Activated naive CD4-positive, alpha-beta T cell treated with anti-CD3 and anti-CD28 coated beads, Interleukin-2, amount 50 U/mL, for 16 hours (primary cell): ENCODE data around the gene C1orf116.
"Not testable (repeated sequence)": the region's sequence is repeated elsewhere in the genome, so short reads cannot be mapped to it uniquely, and the experiment has no call there.

Experiments
- DNase-seq: peaks from one replicate; pipeline ENCODE4 v3.0.0-alpha.2; 2020

The C1orf116 gene

DNA sequence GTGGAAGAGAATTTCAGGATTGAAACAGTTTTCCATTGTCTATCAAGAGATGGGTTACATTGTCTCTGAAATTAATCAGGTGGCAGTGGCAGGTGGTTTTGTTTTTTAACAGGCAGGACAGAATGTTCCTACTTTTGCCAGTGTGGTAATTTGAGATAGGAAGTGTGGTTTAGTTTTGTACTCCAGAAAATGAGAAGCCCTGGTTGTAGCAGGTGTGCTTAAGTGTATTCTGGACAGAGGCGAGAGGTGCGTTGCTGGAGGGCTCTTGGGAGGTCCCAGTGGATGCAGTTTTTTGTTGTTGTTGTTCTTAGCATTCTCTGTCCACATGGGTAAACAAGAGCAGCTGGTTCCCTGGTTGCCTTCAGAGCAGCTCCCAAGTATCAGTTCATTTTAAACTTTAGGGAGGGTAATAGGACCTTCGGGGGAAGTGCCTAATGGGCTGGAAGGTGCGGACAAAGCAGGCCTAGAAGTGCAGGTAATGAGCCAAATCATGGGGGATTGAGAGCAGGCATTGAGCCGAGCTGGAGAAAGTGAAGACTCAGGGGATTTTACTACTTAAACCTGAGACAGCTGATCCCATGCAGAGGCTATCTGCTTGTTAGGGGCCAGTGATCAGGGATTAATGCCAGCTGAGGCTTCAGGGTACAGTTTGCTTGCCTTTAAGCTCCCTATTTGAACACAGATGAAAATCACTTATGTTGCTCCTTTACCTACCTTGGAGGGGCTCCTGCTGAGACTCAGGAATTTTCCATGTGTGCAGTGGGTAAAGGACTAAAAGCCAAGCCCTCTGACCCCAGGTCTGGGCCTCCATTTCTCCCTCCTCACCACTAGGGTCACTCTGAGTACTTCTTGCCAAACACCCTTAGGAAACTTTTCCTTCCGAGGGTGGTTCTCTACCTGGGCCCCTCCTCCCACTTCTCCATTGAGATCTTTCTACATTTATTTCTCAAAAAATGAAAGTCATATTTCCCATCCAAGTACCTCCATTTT, 26.6 kb upstream of the C1orf116 start:
- no peak for DNase-seq

DNA sequence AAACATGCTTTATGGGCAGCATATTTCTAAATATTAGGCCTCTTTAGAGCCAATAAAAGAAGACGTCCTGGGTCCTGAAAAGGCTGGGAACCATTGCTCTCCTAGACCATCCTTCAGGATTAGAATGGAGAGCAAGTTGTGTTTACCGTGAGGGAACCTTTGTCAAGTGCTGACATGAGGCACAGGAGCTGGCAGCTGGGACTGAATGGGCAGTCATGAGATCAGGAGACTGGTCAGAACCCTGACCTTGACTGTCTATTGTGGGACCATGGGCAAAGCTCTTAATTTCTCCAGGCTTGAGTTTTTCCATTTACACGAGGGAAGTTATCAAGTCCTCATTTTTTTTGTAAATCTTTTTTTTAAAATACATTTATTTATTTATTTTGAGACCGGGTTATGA, 25.7 kb upstream of the C1orf116 start:
- DNase-seq: no peak

DNA sequence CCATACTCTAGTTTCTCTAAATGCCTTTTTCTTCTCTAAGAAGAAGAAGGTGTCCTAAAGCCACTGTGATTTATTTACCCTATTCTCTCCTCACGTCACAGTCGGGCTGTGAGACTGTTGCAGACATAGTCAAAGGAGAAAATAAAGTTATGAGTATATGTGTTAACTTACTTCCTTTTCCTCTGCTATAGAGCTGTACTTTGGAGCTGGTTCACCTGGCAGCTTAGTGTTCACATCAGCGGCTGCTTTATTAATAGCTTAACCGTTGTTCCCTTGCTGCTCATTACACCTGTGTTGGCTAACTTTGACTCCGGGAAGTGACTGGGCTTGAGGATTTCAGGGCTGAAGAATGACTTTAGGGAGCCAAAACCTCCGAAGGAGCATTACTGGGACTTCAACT, 24.1 kb upstream of the C1orf116 start:
- no peak for DNase-seq

DNA sequence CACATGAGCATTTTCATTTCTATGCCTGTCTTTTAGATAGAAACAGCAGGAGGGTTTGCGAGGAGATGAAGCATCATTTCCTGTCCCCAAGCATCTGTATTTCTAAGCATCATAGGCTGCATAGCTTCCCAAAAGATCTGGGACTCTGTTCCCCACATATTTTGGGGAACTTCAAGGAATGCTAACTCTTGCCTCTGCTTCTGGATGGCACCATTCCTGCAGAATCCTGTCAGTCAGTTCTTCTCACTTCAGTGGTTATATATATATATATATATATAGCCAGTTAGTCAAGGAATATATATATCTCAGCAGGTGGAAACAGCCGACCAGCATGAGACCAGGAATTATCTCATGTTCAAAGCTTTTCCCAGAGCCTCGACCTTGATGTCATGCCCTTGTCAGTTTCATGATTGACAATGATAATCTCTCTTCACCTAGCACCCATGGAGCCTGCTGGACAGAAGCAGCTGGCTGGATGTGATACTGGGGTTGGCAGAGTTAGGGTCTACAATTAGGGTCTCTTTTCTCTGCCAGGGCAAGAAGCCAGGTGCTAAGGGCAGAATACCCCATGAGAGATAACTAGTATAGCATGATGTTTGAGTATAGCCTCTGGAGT, 22.9 kb upstream of the C1orf116 start:
- DNase-seq: no peak

DNA sequence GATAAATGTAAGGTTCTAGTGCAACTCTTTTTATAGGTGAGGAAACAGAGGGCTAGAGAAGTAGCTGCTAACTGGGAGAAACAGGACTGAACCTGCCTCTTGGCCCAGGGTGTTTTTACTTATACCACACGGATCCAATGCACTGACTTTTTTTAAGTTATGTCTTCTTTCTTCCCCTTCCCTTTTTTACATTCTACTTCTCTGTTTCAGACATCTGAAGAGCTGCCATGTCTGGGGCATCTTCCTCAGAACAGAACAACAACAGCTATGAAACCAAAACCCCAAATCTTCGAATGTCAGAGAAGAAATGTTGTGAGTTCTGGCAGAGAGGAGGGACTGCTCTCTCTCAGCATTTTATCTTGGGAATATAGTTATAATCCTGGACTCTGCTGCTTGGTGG, 21.9 kb upstream of the C1orf116 start:
- DNase-seq: no peak

DNA sequence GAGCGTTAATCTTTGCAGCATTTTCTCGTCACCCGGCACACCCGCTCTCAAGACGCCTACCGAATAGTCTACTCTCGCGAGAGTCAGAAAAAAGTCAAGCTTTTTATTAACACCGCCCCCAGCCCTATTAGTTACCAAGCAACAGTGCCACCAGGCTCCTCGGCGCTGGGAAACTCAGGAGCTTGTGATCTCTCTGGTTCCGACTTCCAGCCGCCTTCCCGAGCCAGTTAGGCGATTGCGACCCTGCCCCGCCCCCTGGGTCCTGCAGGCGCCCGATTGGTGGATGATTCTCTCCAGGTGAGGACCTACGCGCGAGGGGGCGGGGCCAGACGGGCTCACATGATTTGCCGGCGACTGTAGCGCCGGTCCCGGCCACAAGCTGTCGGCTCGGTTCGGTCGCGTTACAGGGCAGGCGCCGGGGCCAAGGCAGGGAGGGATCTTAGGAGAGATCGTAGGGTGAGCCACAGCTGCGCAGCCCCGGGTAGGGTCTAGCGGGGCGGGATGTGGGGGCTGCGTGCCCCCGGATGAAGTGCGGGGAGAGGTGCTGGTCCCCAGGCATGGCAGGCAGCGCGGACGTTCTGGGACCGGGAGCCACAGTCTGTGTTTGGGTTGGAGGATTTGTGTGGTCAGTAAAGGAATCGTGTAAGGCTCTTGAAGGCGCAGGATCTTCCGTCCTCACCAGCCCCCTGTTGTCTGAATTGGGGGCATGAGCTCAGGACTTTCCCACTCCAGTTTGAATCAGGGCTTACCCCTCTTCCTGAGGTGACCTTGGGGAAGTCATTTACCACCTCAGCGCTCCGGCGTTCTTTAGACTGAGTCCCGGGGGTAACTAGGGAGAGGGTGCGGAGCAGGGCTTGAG, 20.6 kb upstream of the C1orf116 start, which contains the start of gene PFKFB2:
Gene PFKFB2 (plus strand): TSS at position 365 of the 859 bp plus-strand sequence. CDS start 1,443 bp downstream, outside the sequence.
- DNase-seq: peak; percentile 97

DNA sequence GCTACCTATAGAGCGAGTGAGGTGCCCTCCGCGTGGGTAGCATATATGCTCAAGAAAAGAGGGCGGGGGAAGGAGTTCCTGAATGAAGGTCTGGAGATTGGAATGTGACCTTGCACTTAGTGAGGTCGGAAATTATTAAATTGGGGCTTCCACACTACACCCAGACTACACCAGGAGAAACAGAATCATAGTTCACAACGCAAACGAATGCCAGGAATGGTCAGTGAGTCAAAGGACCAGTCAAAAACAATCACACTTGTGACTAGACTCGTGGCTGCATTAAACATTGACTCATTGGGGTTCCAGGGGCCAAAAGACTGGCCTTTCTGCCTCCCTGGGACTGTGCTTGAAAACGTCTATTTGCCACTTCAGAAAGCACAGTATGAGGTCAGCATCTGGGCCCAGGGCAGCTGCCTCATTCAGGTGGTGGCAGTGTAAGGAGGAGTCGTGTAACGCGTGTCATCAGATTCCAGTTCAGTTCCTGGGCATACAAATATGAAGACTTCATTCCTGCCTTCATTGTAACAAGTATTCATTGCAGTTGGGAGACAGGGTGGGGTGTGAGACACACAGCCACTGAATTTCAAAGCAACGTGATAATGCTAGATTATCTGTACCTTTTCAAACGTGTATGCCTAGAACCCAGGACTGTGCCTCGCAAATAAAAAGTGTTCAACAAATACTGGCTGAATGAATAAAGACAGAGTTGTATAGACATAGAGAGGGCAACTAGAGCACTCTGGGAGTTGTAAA, 18.8 kb upstream of the C1orf116 start, which contains the start of gene YOD1:
Gene YOD1 (minus strand): TSS at position 18 of the 753 bp plus-strand sequence. CDS start 178 bp downstream, outside the sequence.
- no peak for DNase-seq

DNA sequence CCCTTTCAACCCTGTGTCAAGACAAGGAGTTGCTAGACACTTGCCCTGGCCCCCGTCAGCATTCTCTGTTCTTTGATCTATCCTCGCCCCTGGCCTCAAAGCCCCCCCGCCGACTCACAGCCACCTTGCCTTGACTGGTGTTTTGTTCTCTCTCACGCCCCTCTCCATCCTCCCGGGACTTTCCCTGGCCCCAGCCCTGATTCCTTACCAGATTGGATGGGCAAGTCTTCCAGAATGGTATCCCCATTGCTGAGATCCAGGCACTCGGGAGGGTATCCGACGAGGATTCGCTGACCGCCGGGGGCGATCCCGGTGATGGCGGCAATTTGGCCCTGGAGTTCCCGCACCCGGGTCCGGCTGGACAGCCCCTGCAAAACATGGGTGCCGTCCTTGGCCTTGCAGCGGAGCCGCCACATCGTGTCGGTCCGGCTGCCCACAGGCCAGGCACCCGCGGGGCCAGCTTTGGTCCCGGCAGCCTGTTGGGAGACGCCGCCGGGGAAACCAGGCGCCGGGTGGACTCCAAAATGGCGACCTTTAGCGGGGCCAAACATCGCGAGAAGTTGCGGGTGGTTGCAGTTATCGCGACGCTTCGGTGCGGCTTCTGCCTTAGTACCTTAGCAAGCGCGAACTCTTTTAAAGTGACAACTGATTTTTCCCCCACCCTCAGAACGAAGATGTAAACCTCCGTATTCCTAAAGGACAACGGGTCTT, 18.1 kb upstream of the C1orf116 start:
- DNase-seq: peak; percentile 90

DNA sequence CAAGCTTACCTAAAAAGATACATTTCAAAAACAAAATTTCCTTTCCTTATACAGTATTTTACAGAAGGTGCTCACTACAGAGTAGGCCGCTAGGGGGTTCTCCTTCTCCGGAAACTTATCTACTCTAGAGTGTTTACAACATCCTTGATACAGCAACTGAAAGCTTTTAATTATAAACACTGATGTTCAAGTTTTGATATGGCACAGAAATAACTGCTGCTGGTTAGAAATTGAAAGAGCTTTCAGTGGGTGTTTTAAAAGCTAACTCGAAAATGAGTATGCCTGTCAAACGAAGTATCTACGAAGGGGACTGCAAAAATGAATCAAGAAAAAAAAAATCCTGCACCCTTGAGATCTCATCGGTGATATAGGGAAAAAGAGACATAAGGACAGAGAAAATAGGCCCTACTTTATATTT, 17.4 kb upstream of the C1orf116 start:
- peak; percentile 51 for DNase-seq

DNA sequence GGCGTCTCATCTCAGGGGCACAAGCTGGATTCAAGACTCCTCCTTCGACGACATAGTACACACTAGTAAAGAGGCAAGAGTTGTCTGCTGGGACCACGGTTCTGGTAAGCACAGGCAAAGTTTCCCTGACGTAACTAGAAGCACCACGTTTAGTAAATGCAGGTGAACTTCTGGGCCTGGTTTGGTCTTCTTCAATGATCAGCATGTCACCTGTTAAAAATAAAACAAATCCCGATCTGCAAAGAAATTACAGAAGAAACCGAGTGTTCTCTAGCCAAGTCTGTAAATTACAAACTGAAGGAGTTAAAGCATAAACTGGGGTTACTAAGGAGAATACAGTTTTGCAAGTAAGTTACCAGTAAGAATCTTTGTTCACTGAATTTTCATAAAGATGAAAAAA, 17.0 kb upstream of the C1orf116 start:
- no peak for DNase-seq

DNA sequence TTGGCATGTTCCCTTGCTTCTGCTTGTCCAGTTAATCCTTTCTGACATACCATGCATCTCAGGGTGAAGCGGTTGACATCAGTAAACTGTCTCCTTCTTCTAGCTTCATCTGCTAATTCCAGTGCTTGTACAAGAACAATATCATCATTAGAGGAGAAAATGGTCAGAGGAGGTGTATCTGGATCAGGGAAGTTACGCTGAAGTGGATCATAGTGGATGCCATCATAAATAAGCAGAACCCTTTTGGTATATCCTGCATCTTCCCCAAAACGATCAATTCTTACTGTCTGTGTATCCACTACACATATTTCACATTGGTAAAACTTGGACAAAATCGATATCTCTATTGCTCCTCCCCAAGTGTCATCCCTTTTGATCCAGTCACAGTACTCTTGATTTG, 16.5 kb upstream of the C1orf116 start:
- DNase-seq: no peak

DNA sequence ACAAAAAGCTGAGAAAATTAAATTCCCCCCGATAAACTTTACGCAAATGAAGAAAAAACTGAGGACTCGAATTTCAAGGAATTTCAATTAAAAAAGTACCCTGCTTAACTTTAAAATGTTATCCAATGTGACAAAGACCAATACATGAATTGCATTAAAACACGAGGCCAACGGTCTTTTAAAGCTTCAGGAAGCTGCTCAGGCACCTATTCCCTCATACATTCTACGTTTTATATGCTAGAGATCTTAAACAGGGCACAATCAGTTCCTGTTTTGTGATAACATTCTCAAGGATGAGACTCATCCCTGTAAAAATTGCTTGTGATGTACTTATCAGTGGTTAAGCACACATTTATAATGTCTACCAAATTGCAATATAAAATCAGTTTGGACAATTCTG, 15.5 kb upstream of the C1orf116 start:
- DNase-seq: no peak

DNA sequence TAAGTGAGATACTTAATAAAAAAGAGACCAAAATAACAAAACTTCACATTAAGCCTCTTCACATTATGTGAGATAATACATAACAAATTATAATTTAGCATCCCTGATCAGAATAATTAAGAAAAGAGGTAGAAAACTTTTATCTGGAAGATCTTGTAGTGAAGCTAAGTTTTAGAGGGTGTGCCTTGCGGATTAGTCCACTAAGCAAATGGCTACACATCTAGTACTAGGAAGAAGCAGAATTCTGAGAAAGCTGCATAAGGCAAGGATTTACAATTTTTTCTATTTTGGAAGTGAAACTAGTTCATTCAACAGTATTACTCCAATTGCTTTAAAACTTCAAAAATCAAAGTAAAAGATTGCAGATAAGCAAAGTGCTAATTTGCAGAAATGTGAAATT, 14.9 kb upstream of the C1orf116 start:
- no peak for DNase-seq

DNA sequence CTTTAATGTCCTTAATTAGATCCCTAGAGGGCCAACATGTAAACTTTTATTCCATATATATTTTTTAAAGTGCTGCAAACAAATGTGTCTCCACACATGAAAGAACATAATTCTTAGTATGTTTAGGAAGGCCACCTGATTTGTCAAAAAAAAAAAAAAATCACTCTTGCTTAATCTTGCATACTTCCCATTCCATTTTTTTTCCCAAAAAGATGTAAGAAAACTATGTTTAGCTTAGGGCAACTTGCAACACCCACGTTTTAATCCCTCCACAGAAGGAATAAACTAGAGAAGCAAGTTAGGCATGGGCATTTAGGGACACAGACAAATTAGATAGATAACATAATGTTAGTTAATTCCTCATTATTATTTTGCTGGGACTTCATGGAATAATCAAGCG, 12.9 kb upstream of the C1orf116 start:
- no peak for DNase-seq

DNA sequence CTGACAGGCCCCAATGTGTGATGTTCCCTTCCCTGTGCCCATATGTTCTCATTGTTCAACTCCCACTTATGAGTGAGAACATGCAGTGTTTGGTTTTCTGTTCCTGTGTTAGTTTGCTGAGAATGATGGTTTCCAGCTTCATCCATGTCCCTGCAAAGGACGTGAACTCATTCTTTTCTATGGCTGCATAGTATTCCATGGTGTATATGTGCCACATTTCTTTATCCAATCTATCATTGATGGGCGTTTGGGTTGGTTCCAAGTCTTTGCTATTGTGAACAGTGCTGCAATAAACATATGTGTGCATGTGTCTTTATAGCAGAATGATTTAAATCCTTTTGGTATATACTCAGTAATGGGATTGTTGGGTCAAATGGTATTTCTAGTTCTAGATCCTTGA, 8.8 kb upstream of the C1orf116 start:
- not testable (repeated sequence) for DNase-seq

DNA sequence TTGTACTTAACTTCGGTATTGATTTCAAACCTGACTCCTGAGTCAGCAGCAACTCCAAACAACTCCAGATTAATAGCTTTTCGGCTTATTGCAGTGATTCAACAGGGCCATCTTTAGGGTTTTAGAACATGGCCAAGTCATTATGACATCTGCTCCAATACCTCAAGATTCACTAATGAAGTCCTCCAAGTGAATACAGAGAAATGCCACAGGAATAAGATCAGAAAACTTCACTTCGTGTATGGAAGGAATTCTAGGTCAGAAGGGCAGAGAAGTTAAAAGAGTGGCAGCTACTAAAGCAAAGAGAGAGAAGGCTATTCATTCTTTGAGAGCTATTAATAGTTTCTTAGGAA, 7.6 kb upstream of the C1orf116 start:
- DNase-seq: no peak

DNA sequence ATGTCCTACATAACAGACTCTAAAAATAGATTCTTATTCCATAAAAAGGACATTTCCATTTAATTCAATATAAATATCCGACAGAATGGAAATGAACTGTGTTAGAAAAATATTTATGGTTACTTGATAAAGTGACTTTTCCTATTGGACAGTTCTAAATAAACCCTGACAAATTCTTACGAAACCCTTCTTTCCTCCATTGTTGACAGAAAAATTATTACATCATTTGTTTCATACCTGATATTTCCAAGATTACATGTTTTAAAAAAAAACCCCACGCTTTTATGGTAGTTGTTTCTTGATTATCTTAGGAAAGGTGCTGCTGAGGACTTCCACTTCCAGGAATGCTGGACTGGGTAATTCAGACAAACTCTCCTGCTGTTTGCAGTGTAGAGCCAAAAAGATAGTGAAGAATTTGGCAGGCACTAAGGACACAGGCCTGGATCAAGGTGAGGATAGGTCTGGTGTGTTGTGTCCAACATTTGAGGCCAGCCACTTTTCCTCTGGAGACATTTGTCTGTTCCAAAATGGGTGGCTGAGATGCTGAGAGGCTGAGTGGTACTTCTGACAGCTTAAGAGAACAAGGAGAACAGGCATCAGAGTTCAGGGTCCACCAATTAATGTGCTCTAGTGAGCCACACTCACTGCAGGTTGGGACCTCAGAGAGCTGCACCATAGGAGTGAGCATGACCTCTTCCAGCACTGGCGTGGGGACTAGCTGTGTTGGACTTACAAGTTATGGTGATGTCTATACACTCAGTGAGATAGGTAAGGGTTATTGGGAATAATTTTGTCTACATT, 7.0 kb upstream of the C1orf116 start:
- DNase-seq: no peak

DNA sequence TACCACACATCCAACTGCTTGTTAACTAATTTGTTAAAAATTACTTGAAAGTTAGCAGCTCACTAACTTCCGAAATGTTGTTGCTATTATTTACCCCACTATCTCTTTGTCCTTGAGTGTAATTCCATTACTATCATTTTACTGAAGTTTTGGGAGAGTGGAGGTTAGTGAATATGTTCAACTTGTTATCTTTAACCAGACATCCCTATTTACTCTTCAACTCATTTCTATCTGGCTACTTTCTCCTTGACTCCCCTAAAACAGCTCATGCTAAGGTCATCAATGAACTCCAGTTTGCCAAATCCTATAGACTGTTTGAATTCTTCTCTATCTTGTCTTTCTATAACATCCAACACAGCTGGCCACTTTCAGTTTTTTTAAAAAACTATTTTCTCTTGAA, 4.3 kb upstream of the C1orf116 start:
- DNase-seq: no peak

DNA sequence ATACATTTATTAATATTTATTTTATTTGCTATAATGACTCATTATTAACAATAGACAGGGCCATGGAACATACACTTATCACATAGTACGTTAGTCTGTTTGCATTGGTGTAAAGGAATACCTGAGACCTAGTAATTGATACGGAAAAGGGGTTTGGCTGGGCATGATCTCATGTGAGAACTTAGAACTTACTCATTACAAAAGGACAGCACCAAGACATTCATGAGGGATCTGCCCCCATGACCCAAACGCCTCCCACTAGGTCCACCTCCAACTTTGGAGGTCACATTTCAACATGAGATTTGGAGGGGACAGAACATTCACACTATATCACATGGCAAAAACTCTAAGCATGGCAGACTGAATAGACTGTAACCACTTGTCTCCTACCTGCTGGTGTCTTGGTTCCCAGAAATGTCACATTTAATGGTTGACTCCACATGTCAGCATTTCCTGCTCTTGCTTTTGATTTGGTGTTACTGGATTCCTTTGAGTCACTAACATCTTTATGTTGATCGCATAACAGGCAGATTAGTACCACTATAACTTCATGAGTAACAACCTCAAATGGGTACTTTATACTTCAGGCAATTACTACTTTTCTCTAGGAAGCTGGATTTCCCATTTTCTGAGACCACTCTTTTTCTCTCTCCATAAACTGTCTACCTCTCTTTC, 3.5 kb upstream of the C1orf116 start:
- no peak for DNase-seq

DNA sequence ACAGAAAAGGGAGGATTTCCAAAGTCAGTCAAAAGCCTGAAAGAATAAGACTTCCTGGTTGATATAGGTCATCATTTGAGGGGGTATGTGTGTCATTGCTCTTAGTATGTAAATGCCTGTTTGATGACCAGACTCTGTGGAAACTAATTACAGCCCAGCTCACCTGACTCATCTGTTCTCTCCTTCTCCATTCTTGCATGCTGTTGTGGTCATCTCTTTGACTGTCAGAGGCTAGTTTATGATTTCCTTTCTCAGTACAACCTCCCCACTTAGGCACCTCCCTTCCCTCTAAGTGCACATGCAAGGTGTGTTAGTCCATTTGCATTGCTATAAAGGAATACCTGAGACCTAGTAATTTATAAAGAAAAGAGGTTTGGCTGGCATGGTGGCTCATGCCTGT, 2.4 kb upstream of the C1orf116 start:
- no peak for DNase-seq
